D721Med (cell line): ENCODE data around the gene SDK1.

Experiments used
- DNase-seq: peaks from one replicate; pipeline ENCODE4 v3.0.0; 2011; ENCODE audit warnings: low spot score; ENCODE audit not compliant: insufficient read length
- FAIRE-seq: peaks from 2 replicates; lab custom pipeline; 2011; peaks lifted over from hg19 to GRCh38; lab: Jason Lieb, UNC
- TF ChIP-seq, protein P1 (sequence below): IDR thresholded peaks from 2 replicates; pipeline ENCODE4 v1.5.1; 2012; ENCODE audit warnings: mild to moderate bottlenecking, control low read depth; ENCODE audit not compliant: insufficient read depth; ENCODE audit errors: missing control alignments

SDK1 gene

DNA sequence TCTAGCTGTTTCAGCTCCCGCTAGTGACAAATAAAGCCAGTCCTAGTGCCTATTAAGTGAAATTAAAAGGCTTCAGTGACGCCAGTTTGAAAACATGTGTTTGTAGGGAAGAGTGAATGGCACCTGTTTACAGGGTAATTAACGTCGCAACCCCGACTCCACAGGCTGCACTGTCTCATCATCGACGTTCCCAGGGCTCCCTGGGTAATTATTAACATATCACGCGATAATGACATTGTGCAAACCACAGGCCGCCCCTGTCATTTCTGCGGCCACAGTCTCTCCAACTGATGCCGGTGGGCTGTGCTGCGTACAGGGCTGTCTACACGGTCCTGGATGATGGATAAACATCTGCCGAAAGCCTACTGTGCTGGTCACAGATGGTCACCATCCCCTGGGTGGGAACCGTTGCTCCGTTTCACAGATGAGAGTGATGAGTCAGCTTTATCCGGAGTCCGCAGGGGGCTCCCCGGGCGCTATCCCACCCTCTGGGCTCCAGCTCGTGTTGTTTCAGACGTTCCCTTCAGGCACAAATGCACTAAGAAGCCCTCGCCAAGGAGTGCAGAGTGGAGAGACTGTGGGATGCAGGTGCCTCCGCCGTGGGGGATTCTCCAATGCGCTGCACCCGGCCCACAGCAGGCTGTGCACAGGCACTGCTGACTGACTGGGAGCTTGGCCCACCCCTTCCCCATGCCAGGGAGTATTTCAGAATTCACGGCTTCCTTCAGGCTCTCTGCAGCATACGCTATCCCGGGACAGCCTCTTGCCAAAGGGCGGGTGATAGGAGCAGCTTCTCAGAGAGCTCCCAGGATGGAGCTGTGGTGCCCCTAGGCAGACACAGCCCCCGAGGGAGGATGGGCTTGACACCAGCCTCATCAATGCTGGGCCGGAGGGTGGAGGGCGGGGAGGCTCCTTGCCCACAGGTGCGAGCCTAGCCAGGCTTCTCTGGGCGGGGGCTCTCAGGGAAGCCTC lies 889.2 kb downstream of the SDK1 start:
- FAIRE-seq, result no peak

DNA sequence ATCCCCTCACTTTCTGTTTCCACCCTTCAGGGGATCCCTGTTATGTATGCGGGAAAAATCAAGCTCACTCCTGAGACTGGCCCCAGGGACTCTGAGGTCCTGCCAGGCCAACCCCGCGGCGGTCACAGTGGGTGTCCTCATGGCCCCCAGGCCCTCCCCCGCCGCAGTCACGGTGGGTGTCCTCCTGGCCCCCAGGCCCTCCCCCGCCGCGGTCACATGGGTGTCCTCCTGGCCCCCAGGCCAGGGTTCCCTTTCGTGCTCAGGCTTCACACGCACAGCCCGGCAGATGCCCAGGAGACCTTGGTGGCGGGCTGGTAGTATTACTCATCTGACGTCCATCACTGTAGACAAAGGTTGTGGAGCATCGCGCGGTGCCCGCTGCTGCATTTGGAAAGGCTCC lies 890.0 kb downstream of the SDK1 start:
- no peak for DNase-seq
- no peak for FAIRE-seq
- TF ChIP-seq, protein P1, sequence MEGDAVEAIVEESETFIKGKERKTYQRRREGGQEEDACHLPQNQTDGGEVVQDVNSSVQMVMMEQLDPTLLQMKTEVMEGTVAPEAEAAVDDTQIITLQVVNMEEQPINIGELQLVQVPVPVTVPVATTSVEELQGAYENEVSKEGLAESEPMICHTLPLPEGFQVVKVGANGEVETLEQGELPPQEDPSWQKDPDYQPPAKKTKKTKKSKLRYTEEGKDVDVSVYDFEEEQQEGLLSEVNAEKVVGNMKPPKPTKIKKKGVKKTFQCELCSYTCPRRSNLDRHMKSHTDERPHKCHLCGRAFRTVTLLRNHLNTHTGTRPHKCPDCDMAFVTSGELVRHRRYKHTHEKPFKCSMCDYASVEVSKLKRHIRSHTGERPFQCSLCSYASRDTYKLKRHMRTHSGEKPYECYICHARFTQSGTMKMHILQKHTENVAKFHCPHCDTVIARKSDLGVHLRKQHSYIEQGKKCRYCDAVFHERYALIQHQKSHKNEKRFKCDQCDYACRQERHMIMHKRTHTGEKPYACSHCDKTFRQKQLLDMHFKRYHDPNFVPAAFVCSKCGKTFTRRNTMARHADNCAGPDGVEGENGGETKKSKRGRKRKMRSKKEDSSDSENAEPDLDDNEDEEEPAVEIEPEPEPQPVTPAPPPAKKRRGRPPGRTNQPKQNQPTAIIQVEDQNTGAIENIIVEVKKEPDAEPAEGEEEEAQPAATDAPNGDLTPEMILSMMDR, result no peak

More for the DNA sequence above, 889.2 kb downstream of the SDK1 start:
- TF ChIP-seq, protein P1, result no peak
- no peak for DNase-seq

DNA sequence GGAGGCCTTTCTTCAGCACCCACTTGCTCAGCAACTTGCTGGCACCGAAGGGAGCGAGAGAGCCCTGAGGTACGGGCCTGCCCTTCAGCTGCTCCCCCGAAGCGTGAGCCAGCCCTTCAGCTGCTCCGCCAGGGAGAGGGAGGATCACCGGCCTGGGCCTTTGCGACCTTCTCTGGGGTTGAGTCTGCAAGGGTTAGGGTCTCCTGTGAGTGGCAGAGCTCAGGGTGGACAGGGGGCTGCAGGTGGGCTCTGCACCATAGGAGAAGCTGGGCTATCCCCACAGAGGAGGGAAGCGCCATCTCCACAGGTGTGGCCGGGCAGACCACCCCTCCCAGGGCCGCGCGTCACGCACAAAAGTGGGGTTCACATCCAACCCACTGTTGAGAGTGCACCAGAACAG lies 890.5 kb downstream of the SDK1 start:
- DNase-seq (no peak), FAIRE-seq (no peak)
- TF ChIP-seq, protein P1, result no peak

DNA sequence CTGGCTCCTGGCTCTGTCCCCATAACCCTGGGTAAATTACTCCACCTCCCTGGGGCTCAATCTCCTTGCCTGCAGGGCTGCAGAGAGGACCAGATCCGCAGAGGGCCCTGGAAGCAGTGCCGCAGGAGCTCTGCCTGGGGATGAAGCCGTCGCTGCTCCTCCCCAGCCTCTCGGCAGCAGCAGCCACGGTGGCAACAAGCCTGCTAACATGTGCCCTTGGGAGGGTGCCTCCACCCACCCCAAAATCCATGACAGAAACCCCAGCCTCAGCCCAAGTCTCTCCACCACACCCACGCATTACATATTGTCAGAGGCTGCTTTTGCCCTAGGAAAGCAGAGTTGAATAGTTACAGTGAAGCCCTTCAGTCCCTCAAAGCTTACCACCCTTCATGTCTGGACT lies 894.6 kb downstream of the SDK1 start:
- FAIRE-seq (no peak), DNase-seq (no peak)
- TF ChIP-seq, protein P1, result no peak

DNA sequence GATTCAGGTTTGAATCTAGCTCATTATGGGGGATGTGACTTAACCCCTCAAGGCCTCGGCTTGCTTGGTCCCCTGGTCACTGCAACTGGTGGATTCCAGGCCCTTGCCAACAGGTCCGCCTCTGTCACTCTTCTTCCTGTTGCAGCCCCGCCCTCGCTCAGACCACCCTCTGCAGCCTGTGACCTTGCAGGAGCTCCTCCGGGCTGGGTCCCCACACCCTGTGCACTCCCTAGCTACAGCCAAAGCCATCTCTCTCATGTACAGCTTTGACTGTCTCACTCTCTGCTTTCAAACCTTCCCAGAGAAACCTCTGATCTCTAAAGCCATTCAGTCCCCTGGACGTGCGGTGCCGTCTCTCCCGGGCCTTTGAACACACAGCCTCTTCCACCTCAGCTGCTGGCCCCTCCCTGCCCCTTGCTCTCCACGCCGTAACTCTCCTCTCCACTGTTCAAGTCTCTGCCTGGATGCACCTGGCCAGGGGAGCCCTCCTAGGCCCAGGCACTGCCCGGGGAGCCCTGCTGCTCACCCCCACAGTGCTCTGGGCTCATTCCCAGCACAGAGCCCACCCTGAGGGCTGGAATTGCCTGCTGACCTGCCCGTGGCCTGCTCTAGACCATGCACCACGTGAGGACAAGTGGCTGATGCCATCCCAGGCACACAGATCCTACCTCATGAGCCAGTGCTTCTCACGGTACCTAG lies 895.2 kb downstream of the SDK1 start:
- TF ChIP-seq, protein P1, result no peak
- FAIRE-seq (no peak), DNase-seq (no peak)

DNA sequence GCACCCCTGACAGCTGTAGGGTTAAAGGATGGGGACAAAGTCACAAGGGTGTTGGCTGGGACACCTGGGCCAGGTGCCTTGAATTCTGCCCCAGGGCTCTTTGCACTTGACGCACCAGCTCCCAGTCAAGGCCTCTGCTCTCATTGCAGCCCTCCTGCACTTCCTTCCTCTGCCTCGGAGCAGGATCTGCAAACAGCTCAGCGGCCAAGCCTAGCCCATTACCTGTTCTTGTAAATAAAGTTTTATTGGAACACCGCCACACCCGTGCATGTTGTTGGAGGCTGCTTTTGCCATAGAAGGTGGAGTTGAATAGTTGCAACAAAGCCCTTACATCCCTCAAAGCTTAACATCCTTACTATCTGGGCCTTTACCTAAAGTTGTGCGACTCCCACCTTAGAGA lies 897.2 kb downstream of the SDK1 start:
- TF ChIP-seq, protein P1, result no peak
- no peak for FAIRE-seq
- DNase-seq, result no peak
